HG02943 (cell line): ENCODE measurements around the gene RPL37A.

Experiments used
- ATAC-seq: cut with Tn5 transposase; IDR thresholded peaks from one replicate; pipeline ENCODE4 v1.9.1; 2021; ENCODE audit warnings: mild to moderate bottlenecking, low read depth, moderate library complexity; ENCODE audit not compliant: unreplicated experiment

RPL37A gene

DNA sequence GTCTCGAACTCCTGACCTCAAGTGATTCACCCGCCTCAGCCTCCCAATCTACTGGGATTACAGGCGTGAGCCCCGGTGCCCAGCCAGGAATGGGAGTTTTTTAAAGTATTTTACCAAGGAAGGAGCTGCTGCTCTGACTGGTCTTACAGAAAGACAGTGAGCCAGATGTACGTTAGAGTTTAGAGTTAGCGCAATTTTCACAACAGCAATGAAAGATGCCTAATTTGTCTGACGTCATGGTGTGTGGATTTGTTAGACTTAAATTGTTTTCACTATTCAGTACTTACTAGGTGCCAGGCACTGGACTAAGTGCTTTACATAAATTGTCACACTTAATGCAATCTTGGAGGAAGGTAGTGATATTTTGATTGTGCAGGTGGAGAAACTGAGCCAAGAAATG, 12.4 kb upstream of the RPL37A start:
- ATAC-seq, result no peak

DNA sequence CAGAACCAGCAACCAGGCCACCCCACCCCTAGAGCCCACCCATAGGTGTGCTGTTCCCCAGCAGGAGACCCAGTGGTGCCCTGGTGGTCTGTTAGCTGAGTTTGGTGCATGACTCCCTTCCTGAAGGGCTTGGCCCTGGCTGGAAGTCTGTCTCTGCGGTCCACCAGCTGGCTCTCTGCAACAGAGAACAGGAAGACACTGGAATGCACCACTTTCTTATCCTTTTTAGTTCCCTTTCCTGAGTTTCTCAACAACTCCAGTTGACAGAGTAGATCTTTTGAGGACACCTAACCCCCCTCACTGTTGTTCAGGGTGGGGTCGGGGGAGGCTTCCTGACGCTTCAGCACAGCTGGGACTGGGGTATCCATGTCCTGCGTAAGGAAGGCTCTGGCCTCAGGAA, 11.9 kb upstream of the RPL37A start:
- no peak for ATAC-seq

GRCh38 chr2:216490061-216490460, 8.6 kb upstream of the RPL37A start:
- ATAC-seq, result no peak

DNA sequence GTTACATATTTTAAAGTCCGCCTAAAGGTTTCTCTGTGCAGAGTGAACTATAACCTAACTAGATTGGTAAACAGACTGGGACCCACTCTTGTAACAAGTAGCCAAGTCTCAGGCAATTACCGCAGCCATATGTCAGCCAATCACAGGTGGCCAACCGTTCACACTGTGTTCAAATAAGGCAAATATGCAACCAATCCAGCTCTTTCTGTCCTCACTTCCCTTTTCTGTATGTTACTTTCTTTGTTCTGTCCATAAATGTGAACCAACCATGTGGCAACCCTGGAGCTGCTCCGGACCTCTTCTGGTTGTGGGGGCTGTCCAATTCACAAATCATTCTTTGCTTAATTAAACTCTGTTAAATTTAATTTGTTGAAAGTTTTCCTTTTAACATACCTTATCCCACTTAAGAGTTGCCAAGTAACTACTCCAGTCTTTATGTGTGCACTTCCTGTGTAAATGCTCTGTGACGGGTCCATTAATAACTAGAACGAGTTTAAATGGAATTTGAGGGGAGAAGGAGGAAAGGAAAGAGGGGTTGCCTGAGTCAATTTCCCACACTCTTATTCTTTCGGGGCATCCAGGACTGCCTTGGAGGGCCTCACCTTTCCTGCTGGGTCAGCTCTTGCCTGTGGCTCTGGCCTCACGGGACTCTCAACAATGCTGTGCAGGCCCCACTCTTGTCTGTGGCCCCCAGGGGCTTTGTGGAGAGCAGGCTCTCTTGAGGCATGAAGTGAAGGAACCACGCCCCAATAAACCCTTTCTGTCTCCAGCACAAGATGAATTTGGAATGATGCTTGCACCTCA, 6.6 kb upstream of the RPL37A start:
- ATAC-seq, result no peak

- no peak for ATAC-seq
Measured at GRCh38 chr2:216492597-216493333, 5.9 kb upstream of the RPL37A start.

DNA sequence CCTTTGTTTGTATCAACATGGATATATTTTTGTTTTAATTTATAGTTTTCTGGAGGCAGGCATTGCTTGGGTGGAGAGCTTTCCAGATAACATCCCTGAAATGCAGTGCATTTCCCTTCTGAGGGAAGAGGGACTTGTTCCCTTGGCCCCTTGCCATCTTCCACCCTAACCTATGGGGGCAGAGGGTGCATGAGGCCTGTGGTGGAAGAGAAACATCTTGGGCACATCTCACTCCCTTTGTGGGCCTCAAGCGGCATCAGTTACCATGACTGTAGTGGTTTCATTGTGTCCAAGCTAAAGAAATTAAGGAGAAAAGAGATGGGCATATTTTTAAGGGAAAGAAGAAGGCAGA, 5.3 kb upstream of the RPL37A start:
- no peak for ATAC-seq

- ATAC-seq, result no peak
Measured at GRCh38 chr2:216495656-216496055, 3.0 kb upstream of the RPL37A start.

GRCh38 chr2:216497382-216498069, 1.1 kb upstream of the RPL37A start:
- ATAC-seq, result no peak

- no peak for ATAC-seq
Measured at GRCh38 chr2:216498070-216498378, 620 bp upstream of the RPL37A start.

- ATAC-seq, result no peak
Measured at GRCh38 chr2:216499641-216500218, 1.1 kb downstream of the RPL37A start.

GRCh38 chr2:216500572-216500971, 1.9 kb downstream of the RPL37A start:
- no peak for ATAC-seq

GRCh38 chr2:216501854-216502253, 3.2 kb downstream of the RPL37A start:
- no peak for ATAC-seq

DNA sequence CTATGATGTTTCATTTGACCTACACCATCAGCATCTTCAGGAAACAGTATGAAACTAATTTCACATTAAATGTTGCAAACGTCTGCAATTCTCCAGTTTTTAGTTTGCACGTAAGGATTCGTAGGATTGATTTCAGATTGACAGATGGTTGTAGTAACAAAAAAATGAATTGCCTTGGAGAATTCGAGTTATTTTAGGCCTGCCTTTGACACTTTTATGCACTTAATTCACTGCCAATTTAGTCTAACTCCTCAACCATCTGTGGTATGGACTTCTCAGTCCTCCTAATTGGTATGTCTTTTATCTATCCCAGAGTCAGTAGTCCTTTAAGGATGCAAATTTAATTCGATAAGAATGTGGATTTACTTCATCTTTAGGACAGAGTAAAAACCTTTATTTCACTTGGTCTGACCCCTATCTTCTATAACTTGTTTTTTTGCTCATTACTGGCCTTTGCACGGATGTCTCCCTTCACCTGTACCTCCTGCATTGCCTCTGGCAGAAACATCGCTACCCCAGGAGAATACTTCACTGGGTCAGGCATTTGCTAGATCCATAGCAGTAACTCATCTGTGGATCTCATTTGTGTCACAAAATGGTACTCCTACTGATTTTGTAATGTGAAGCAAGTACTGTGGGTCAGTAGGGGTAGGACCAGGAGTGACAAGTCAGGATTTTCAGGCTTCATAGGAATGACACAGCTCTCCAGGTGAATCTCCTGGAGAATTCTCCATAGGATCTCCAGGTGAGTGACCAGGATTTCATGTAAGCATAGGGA, 3.9 kb downstream of the RPL37A start:
- ATAC-seq, result no peak

DNA sequence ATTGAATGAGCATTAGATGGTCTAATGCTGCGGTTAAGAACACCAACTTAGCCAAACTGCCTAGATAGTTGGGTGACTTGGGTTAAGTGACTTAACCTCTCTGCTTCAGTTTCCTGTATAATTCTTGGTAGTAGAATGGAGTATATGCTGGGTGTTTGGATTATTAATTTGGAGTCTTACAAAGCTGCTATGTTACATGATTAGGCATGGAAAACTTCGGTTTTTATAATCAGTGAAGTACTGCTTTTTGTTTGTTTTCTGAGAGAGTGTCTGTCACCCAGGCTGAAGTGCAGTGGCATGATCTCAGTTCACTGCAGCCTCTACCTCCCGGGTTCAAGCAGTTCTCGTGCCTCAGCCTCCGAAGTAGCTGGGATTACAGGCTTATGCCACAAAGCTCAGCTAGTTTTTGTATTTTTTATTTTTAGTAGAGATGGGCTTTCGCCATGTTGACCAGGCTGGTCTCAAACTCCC, 4.5 kb downstream of the RPL37A start:
- ATAC-seq, result no peak

DNA sequence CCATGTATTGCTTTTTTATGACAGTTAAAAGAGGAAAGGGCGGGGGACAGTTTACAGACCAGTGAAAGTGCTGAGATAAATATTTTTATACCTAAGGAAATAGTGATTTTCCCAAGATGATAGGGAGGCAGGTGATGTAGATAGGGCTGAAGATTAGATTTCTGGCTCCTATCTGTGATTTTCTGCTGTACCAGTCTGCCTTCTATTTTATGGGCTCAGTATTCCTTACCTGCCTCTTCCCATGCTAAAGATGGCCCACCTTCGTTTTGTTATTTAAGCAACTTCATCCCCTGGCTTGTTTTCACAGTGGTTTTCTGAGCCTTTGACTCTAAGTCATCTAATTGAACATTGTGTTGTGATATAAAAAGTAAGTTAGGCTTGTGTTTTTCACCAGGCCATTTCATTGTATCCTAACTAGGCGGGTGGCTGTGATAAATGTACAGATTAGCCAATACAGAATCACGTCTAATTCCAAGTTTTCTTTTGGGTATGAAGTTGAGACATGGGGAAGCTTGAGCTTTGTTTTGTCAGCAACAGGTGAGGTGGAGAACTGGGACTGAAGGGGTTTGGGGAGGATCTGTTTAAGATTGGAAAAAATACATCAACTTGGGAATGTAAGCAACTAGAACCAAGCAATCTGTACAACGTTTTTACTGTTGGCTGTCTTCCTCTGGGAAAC, 5.2 kb downstream of the RPL37A start:
- no peak for ATAC-seq

DNA sequence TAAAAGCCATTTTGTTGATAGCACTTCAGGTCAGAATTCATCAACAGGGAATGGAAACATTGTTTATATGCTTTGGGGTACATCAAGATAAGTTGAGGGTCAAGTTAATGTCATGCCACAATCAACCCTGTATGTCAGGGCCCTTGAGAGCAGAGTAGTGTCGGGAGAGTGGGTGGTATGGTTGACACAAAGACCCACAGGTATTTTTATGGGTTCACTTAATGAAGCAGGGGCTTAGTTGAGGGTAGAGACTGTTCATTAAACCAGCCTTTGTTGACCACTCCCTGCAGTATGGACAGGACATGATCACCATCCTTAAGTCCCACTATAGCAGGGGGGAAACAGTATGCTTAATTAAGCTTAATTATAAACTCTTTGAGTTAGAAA, 5.7 kb downstream of the RPL37A start:
- ATAC-seq, result no peak

- no peak for ATAC-seq
Measured at GRCh38 chr2:216505133-216506106, 6.8 kb downstream of the RPL37A start.

DNA sequence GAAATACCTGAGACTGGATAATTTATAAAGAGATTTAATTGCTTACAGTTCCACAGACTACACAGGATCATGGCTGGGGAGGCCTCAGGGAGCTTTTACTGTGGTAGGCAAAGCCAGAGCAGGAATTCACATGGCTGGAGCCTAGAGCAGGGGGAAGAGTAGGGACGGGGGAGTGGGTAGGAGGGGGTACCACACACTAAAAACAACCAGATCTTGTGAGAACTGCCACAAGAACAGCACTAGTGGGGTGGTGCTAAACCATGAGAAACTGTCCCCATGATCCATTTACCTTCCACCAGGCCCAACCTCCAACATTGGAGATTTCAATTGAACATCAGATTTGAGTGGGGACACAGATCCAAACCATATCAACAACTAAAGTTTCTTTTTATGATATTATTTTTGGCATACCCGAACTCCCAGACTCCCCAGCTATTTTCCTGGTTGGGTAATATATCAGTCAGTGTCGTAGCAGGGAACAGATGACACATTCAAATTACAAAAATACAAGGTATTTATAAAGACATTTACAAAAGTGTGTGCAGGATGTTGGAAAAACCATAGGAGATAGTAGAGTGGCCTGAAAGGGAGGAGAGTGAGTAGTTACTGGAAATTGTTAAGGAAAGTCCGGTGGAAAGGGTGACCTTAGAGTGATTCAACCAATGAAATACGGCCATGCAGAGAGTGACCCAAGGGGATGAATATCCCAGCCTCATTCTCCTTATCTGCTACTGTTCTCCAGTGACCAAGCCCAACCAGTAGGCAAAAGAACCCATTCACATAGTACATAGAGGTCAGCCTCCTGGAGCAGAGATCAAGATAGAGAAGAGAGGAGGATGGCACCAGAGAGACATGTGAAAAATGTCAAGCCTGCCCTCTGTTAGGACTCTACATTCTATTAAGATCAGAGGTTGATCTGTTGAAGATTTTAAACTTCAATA, 8.8 kb downstream of the RPL37A start:
- ATAC-seq, result no peak
